ENCODE measurements around the gene STK32B. TPM values are rescaled to one million over a fixed set of nuclear protein-coding genes. Genes with fewer than 3 reads are reported as not detected.

Gene STK32B
- total RNA-seq, 1 experiment from 2014 or later = 0.03 TPM

- DNase-seq (ENCODE audit: low spot score) = no peak
These were observed 73.6 kb downstream of the STK32B start for GRCh38 chr4:5124876-5125275.

GRCh38 chr4:5125321-5125720 is 74.0 kb downstream of the STK32B start:
- no peak for DNase-seq (ENCODE audit: low spot score)

GRCh38 chr4:5126231-5126630 is 75.0 kb downstream of the STK32B start:
- no peak for DNase-seq (ENCODE audit: low spot score)

DNA sequence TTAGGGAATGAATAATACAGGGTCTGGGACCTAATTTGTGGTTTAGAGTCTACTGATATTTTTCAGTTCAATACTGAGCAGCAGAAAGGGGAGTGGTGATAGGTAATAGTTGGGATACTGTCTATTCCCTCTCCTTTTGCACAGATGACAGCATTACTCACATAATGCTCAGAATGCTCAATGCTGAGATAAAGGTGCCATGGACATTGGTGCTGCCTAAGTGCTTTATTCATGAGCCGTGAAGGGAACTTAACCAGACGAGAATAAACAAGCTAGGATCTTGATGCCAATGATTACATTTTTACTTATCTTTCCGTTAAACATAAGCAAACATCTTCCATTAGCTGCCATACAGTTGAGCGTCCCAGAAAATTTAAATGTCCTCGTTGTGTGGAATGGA is 75.6 kb downstream of the STK32B start:
- DNase-seq (ENCODE audit: low spot score) = no peak

GRCh38 chr4:5127556-5127955 is 76.3 kb downstream of the STK32B start:
- DNase-seq (ENCODE audit: low spot score) = no peak

DNA sequence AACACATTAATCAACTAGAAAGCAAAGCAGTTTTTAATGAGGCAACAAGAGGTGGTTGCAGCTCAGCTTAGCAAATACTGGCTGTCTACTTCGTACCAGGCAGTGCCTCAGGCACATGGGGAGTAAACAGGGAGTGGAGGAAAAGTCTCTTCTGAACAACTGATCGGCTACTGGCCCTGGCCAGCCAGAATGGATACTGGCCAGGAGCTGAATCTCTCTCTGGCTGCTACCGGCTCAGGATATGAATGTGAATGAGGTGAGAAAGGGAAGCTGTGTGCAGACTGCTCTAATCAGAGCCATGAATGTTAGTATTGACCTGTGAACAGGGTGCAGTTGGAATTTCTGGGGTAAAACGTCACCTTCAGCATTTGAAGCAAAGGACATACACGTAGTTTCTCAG is 77.3 kb downstream of the STK32B start:
- DNase-seq (ENCODE audit: low spot score) = no peak

GRCh38 chr4:5133201-5133600 is 81.9 kb downstream of the STK32B start:
- no peak for DNase-seq (ENCODE audit: low spot score)

DNA sequence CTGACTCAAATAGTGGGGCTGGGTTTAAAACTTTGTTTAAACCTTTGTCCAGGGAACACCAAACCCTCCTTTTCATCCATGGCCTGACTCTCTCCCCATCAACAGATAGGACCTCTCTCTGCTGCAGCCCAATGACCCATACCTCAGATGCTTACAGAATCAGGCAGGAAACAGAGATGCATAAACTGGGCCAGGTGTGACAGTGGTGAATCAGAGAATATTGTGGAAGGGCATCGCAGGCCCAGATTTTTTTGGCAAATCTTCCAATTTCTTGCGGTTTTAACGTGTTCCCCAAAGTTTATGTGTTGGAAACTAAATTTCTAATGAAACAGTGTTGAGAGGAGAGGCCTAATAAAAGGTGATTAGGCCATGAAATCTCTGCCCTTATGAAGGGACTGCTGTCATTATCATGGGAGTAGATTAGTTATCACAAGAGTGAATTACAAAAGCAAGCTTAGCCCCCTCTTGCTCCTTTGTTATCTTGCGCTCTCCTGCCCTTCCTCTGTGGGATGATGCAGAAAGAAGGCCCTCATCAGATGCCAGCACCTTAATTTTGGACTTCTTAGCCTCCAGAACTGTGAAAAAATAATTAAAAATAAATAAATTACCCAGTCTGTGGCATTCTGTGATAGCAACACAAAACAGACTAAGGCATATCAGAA is 82.8 kb downstream of the STK32B start:
- DNase-seq (ENCODE audit: low spot score) = no peak

- DNase-seq (ENCODE audit: low spot score) = no peak
These were observed 83.3 kb downstream of the STK32B start for GRCh38 chr4:5134620-5135019.

GRCh38 chr4:5137226-5137625 is 85.9 kb downstream of the STK32B start:
- DNase-seq (ENCODE audit: low spot score) = no peak

GRCh38 chr4:5137927-5138326 is 86.6 kb downstream of the STK32B start:
- no peak for DNase-seq (ENCODE audit: low spot score)

DNA sequence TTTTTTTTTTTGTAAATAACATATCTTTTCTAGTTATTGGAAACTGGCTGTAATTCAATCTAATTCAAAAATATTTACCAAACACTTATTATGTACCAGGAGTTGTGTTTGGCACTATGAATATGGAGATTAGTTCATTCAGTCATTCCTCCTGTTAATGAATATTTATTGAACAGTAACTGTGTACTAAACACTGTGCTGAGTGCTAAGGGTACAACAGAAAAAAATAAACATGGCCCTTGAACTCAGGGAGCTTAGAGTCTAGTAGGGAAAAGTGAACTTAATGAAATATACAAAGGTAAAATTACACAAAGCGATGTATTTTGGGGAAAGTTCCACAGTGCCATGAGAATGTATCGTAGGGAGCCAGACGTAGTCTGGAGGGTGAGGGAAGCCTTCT is 87.1 kb downstream of the STK32B start:
- DNase-seq (ENCODE audit: low spot score) = no peak

DNA sequence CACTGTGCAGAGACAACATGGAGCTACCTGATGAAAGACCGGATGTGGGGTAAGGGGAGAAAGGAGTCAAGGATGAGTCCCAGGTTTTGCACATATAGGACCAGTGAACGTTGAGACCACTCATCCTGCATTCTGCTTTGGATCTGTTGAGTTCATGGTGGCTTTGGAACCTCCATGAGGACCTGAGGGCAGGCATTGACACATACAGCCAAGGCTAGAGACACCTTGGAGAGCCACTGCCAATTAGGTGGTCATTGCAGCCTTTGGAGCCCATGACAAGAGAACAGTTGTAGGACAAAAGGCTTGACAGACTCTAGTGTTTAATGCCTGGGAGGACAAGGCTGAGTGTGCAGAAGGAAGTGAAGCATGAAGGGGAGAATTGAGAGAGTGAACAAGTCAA is 87.9 kb downstream of the STK32B start:
- DNase-seq (ENCODE audit: low spot score) = no peak

- DNase-seq (ENCODE audit: low spot score) = no peak
These were observed 90.5 kb downstream of the STK32B start for GRCh38 chr4:5141802-5142201.

GRCh38 chr4:5142726-5143125 is 91.4 kb downstream of the STK32B start:
- DNase-seq (ENCODE audit: low spot score) = peak; percentile 9

GRCh38 chr4:5143306-5143861 is 92.1 kb downstream of the STK32B start:
- DNase-seq (ENCODE audit: low spot score) = no peak

DNA sequence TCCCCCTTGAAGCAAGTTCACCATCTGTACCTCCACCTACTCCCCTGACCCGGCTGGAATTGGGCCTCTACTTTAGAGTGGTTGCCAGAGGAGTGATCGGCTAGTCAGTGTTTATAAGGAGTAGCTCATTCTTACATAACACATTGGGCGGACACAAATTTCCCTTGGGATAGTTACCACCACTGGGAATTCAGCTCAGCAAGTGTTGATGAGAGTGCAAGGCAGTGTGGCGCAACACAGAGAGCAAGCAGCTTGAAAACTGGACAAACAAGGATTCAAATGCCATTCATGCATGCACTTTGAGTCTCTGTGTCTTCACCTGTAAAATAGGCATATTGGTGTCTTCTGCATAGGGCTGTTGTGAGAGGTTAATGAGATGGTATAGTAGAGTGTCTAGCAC is 92.7 kb downstream of the STK32B start:
- DNase-seq (ENCODE audit: low spot score) = no peak

- no peak for DNase-seq (ENCODE audit: low spot score)
These were observed 93.1 kb downstream of the STK32B start for GRCh38 chr4:5144384-5144783.

DNA sequence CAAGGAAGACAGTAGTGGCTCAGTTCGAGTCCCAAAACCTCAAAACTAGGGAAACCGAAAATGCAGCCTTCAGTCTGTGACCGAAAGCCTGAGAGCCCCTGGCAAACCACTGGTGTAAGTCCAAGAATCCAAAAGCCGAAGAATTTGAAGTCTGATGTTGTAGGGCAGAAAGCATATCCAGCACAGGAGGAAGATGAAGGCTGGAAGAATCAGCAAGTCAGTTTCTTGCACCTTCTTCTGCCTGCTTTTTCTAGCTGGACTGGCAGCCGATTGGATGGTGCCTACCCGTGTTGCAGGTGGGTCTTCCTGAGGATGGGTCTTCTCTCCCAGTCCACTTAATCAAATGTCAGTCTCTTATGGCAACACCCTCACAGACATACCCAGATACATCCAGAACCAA is 95.0 kb downstream of the STK32B start:
- no peak for DNase-seq (ENCODE audit: low spot score)

DNA sequence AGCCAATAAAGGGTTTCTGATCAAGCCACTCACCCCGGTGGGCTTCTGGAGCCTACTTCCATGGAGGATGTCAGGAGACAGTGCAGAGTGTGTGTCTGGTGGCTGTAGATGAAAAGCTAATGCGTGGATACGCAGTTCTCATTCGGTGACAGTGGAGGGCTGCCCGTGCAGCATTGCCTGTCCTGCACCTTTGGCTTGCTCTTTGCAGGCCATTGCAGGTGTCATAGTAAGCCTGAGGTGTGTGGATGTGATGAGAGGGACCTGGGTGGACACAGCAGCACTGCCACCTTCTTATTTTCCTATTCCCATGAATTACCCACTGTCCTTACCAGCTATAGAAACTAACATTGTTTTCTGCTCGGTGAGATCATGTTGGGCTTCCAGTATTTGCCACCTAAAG is 101.2 kb downstream of the STK32B start:
- no peak for DNase-seq (ENCODE audit: low spot score)

GRCh38 chr4:5156682-5157081 is 105.4 kb downstream of the STK32B start:
- no peak for DNase-seq (ENCODE audit: low spot score)

GRCh38 chr4:5157791-5158770 is 106.8 kb downstream of the STK32B start:
- no peak for DNase-seq (ENCODE audit: low spot score)

DNA sequence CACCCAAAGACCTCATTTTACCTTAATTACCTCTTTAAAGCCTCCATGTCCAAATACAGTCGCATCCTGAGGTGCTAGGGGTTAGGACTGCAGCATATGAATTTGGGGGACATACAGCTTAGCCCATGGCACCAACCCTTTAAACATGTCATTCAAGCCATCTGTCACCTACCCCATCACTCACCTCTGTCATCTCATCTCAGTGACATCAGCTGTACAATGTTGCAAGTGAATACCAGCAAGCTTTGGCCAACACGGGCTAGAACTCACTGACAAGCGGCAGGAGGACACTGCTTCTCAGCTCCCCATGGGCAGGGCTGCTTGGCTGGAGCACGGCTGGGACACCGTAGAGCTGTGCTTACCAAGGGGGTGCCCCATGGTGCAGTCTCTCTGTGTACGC is 107.5 kb downstream of the STK32B start:
- no peak for DNase-seq (ENCODE audit: low spot score)
